PC-3 (cell line): Measurements from ENCODE around the gene CCDC144A.
"Not testable (repeated sequence)": the region's sequence is repeated elsewhere in the genome, so short reads cannot be mapped to it uniquely, and the experiment has no call there.

Experiments
- CTCF ChIP-seq: fragments of 300-600 bp; sonication (generic); conservative IDR thresholded peaks from 2 replicates; pipeline ENCODE4 v1.5.1; 2017; ENCODE audit warnings: antibody characterized with exemption, low read depth, mild to moderate bottlenecking, low read length
- EZH2phosphoT487 ChIP-seq: fragments of 300-600 bp; sonication (generic); IDR thresholded peaks from 2 replicates; pipeline ENCODE4 v1.6.1; 2018; ENCODE audit warnings: mild to moderate bottlenecking, antibody characterized with exemption, low read length, borderline replicate concordance

DNA sequence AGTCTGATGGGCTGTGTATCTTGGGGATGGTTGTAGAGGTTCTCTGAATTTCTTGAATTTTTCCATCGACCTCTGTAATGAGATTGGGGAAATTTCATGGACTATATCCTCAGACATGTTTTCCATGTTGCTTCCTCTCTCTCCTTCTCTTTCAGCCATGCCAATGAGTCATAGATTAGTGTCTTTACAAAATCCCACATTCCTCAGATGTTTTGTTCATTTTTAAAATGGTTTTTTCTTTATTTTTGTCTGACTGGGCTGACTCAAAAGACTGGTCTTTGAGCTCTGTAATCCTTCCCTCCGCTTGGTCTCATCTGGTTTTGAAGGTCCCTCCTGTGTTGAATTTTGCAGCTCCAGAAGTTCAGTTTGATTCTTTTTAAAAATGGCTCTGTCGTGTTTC lies 60.5 kb downstream of the CCDC144A start:
- not testable (repeated sequence) for TF ChIP-seq CTCF, EZH2phosphoT487
